ENCODE results near the gene NPFF.

The NPFF gene

DNA sequence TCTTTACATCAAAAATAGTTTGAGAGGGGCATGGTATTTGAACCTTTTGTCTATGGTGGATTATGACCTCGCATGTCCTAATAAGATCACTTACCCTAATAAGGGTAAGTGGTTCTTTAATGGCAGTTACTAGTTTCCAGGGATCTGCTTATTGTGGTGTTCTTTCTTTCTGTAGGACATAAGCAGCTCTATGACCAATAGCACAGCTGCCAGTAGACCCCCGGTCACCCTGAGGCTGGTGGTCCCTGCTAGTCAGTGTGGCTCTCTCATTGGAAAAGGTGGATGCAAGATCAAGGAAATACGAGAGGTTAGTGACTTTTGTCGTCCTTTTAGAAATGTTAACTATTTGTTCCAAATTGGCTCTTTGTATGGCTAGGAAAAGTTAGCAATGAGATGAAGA is 48.2 kb downstream of the NPFF start:
- Mint-ChIP-seq H3K27me3 (no peaks in the 10 kb centered on the region), H3K9me3 (no peaks in the 10 kb centered on the region), H3K36me3 (ENCODE audit: insufficient read depth) (peaks cover 94% of the 10 kb centered on the region), H3K4me1 (peaks cover 46% of the 10 kb centered on the region), H3K27ac (ENCODE audit: low read depth) (no peak overlapping the region), H3K4me3 (peak overlapping the region; percentile 28)
- ATAC-seq (replicated peaks; ENCODE audit: extremely low read depth, poor library complexity, severe bottlenecking) (no peak), DNase-seq (ENCODE audit: low spot score in 2 of 2) (no peak)
